ENCODE measurements around the gene CD6.

The CD6 gene

GRCh38 chr11:61010466-61011228 is 39.2 kb downstream of the CD6 start:
- no peak for DNase-seq (ENCODE audit: low spot score)

GRCh38 chr11:61011229-61011870 is 39.9 kb downstream of the CD6 start:
- no peak for DNase-seq (ENCODE audit: low spot score)

- DNase-seq (ENCODE audit: low spot score): no peak
Measured at GRCh38 chr11:61011950-61012736, 40.7 kb downstream of the CD6 start.

GRCh38 chr11:61012737-61013215 is 41.3 kb downstream of the CD6 start:
- no peak for DNase-seq (ENCODE audit: low spot score)

GRCh38 chr11:61018059-61018458 is 46.6 kb downstream of the CD6 start:
- DNase-seq (ENCODE audit: low spot score): no peak

GRCh38 chr11:61019037-61019831 is 47.8 kb downstream of the CD6 start:
- DNase-seq (ENCODE audit: low spot score): no peak

GRCh38 chr11:61019832-61020405 is 48.4 kb downstream of the CD6 start:
- no peak for DNase-seq (ENCODE audit: low spot score)

GRCh38 chr11:61020551-61021235 is 49.2 kb downstream of the CD6 start:
- DNase-seq (ENCODE audit: low spot score): no peak

- DNase-seq (ENCODE audit: low spot score): no peak
Measured at GRCh38 chr11:61021661-61022212, 50.3 kb downstream of the CD6 start.

- DNase-seq (ENCODE audit: low spot score): no peak
Measured at GRCh38 chr11:61022311-61023085, 51.0 kb downstream of the CD6 start.

- DNase-seq (ENCODE audit: low spot score): no peak
Measured at GRCh38 chr11:61023086-61023965, 51.8 kb downstream of the CD6 start.

- DNase-seq (ENCODE audit: low spot score): no peak
Measured at GRCh38 chr11:61023966-61024295, 52.5 kb downstream of the CD6 start.

- DNase-seq (ENCODE audit: low spot score): no peak
Measured at GRCh38 chr11:61024938-61025820, 53.7 kb downstream of the CD6 start.

- DNase-seq (ENCODE audit: low spot score): no peak
Measured at GRCh38 chr11:61025821-61026120, 54.3 kb downstream of the CD6 start.

GRCh38 chr11:61026121-61027031 is 54.9 kb downstream of the CD6 start:
- no peak for DNase-seq (ENCODE audit: low spot score)

- no peak for DNase-seq (ENCODE audit: low spot score)
Measured at GRCh38 chr11:61027141-61027840, 55.8 kb downstream of the CD6 start.
